Adipose tissue (tissue), 3 donors: ENCODE measurements around the gene CUBN. TPM values are rescaled to one million over a fixed set of nuclear protein-coding genes. Genes with fewer than 3 reads are reported as not detected.

Experiments
- H3K27ac ChIP-seq: one replicate; pipeline ENCODE4 v1.5.1; 2013; ENCODE audit warnings: low read depth, low read length
- WGBS, 3 donors: extraction: QIAGEN DNeasy Blood & Tissue Kit; methylation state at CpG; one replicate each; pipeline ENCODE4 v1.1.7; 2013; 5-methylcytosine and 5-hydroxymethylcytosine counted together
- polyA plus RNA-seq, 3 donors: library from polyadenylated mRNA; stranded (reverse); fragments of 200-250 nt; gene quantifications; one replicate each; pipeline ENCODE4 v1.2.3, GENCODE V29; 2013
- donor health status: healthy with polysubstance abuse.
- donor health status: Bipolar disorder and iron deficiency.
- donor health status: healthy.

Gene CUBN
- polyA plus RNA-seq, 3 donors, result 0.20 to 0.56 (median 0.36) TPM

GRCh38 chr10:16950656-16951601 is 178.7 kb downstream of the CUBN start:
- 44 to 53% (median 51%) methylated on average over 8 of the region's 8 CpGs for WGBS, 3 donors
- no peak overlapping the region for H3K27ac ChIP-seq

- no peak overlapping the region for H3K27ac ChIP-seq
- 73 to 83% (median 81%) methylated on average over 11 of the region's 11 CpGs for WGBS, 3 donors
Observed at GRCh38 chr10:16949816-16950215, 179.8 kb downstream of the CUBN start.

- H3K27ac ChIP-seq, result no peak overlapping the region
- 88 to 95% (median 93%) methylated on average over 12 of the region's 12 CpGs for WGBS, 3 donors
Observed at GRCh38 chr10:16948361-16948760, 181.2 kb downstream of the CUBN start.

GRCh38 chr10:16947069-16947468 is 182.5 kb downstream of the CUBN start:
- H3K27ac ChIP-seq, result no peak overlapping the region
- 82 to 86% (median 84%) methylated on average over 5 of the region's 5 CpGs for WGBS, 3 donors

GRCh38 chr10:16945593-16945992 is 184.0 kb downstream of the CUBN start:
- WGBS, 3 donors, result 69 to 84% (median 74%) methylated on average over 4 of the region's 4 CpGs

GRCh38 chr10:16944986-16945385 is 184.6 kb downstream of the CUBN start:
- no peak overlapping the region for H3K27ac ChIP-seq
- 82 to 93% (median 93%) methylated on average over 1 of the region's 1 CpG for WGBS, 3 donors

More at GRCh38 chr10:16945593-16945992, 184.0 kb downstream of the CUBN start:
- H3K27ac ChIP-seq, result no peak overlapping the region

GRCh38 chr10:16944402-16944801 is 185.2 kb downstream of the CUBN start:
- 42 to 61% (median 51%) methylated on average over 4 of the region's 4 CpGs for WGBS, 3 donors
- no peak overlapping the region for H3K27ac ChIP-seq

GRCh38 chr10:16943295-16944285 is 186.0 kb downstream of the CUBN start:
- H3K27ac ChIP-seq, result no peak overlapping the region

GRCh38 chr10:16942381-16943078 is 187.1 kb downstream of the CUBN start:
- no peak overlapping the region for H3K27ac ChIP-seq
- 56 to 79% (median 62%) methylated on average over 4 of the region's 4 CpGs for WGBS, 3 donors

More at GRCh38 chr10:16943295-16944285, 186.0 kb downstream of the CUBN start:
- 75 to 80% (median 77%) methylated on average over 8 of the region's 8 CpGs for WGBS, 3 donors

- no peak overlapping the region for H3K27ac ChIP-seq
- 88 to 94% (median 93%) methylated on average over 4 of the region's 4 CpGs for WGBS, 3 donors
Observed at GRCh38 chr10:16941870-16942269, 187.7 kb downstream of the CUBN start.

- 82 to 93% (median 92%) methylated on average over 3 of the region's 3 CpGs for WGBS, 3 donors
Observed at GRCh38 chr10:16941067-16941466, 188.5 kb downstream of the CUBN start.

GRCh38 chr10:16938952-16939351 is 190.7 kb downstream of the CUBN start:
- no peak overlapping the region for H3K27ac ChIP-seq
- 63 to 79% (median 69%) methylated on average over 3 of the region's 3 CpGs for WGBS, 3 donors

More at GRCh38 chr10:16941067-16941466, 188.5 kb downstream of the CUBN start:
- no peak overlapping the region for H3K27ac ChIP-seq

GRCh38 chr10:16934461-16934860 is 195.2 kb downstream of the CUBN start:
- H3K27ac ChIP-seq, result no peak overlapping the region
- 93 to 98% (median 93%) methylated on average over 2 of the region's 2 CpGs for WGBS, 3 donors

- 68 to 80% (median 69%) methylated on average over 4 of the region's 4 CpGs for WGBS, 3 donors
Observed at GRCh38 chr10:16933783-16934182, 195.8 kb downstream of the CUBN start.

GRCh38 chr10:16931930-16932329 is 197.7 kb downstream of the CUBN start:
- 66 to 90% (median 88%) methylated on average over 5 of the region's 5 CpGs for WGBS, 3 donors

More at GRCh38 chr10:16933783-16934182, 195.8 kb downstream of the CUBN start:
- no peak overlapping the region for H3K27ac ChIP-seq

GRCh38 chr10:16930540-16930939 is 199.1 kb downstream of the CUBN start:
- 81 to 98% (median 95%) methylated on average over 2 of the region's 2 CpGs for WGBS, 3 donors
- no peak overlapping the region for H3K27ac ChIP-seq

More at GRCh38 chr10:16931930-16932329, 197.7 kb downstream of the CUBN start:
- no peak overlapping the region for H3K27ac ChIP-seq

GRCh38 chr10:16929069-16929468 is 200.5 kb downstream of the CUBN start:
- no peak overlapping the region for H3K27ac ChIP-seq
- WGBS, 3 donors, result 51 to 78% (median 75%) methylated on average over 4 of the region's 4 CpGs

- 69 to 94% (median 79%) methylated on average over 4 of the region's 4 CpGs for WGBS, 3 donors
- H3K27ac ChIP-seq, result no peak overlapping the region
Observed at GRCh38 chr10:16927546-16927945, 202.1 kb downstream of the CUBN start.
